ENCODE results near the gene CAPN9.

GRCh38 chr1:230772457-230773395, 25.5 kb downstream of the CAPN9 start:
- TF ChIP-seq, protein P1, sequence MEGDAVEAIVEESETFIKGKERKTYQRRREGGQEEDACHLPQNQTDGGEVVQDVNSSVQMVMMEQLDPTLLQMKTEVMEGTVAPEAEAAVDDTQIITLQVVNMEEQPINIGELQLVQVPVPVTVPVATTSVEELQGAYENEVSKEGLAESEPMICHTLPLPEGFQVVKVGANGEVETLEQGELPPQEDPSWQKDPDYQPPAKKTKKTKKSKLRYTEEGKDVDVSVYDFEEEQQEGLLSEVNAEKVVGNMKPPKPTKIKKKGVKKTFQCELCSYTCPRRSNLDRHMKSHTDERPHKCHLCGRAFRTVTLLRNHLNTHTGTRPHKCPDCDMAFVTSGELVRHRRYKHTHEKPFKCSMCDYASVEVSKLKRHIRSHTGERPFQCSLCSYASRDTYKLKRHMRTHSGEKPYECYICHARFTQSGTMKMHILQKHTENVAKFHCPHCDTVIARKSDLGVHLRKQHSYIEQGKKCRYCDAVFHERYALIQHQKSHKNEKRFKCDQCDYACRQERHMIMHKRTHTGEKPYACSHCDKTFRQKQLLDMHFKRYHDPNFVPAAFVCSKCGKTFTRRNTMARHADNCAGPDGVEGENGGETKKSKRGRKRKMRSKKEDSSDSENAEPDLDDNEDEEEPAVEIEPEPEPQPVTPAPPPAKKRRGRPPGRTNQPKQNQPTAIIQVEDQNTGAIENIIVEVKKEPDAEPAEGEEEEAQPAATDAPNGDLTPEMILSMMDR (tag by site-specific recombination; IDR thresholded peaks at IDR 0.05) = peak; percentile 85
- no peak for TF ChIP-seq ZNF626 (tag by site-specific recombination; IDR thresholded peaks at IDR 0.05)
- TF ChIP-seq ZBTB1 (tag by site-specific recombination; IDR thresholded peaks at IDR 0.05) = no peak
- TF ChIP-seq ZNF157 (tag by site-specific recombination; IDR thresholded peaks at IDR 0.05) = no peak
- no peak for TF ChIP-seq MEIS1 (CRISPR knock-in tag; IDR thresholded peaks at IDR 0.05; ENCODE audit: borderline replicate concordance)
- no peak for TF ChIP-seq EGR2 (tag by site-specific recombination; IDR thresholded peaks at IDR 0.05; ENCODE audit: low read depth)
- TF ChIP-seq ZFP41 (tag by site-specific recombination; IDR thresholded peaks at IDR 0.05; ENCODE audit: borderline replicate concordance) = no peak
- no peak for TF ChIP-seq BCL11B (tag by site-specific recombination; IDR thresholded peaks at IDR 0.05; ENCODE audit: low read depth)
- no peak for TF ChIP-seq SP7 (tag by site-specific recombination; IDR thresholded peaks at IDR 0.05)
- no peak for TF ChIP-seq ZNF121 (tag by site-specific recombination; IDR thresholded peaks at IDR 0.05)
- no peak for TF ChIP-seq KLF7 (tag by site-specific recombination; IDR thresholded peaks at IDR 0.05; ENCODE audit: borderline replicate concordance)
- TF ChIP-seq, protein P2, sequence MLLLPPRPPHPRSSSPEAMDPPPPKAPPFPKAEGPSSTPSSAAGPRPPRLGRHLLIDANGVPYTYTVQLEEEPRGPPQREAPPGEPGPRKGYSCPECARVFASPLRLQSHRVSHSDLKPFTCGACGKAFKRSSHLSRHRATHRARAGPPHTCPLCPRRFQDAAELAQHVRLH (tag by site-specific recombination; IDR thresholded peaks at IDR 0.05) = no peak
- no peak for TF ChIP-seq ZNF274 (IDR thresholded peaks at IDR 0.05; ENCODE audit: low read length)
- no peak for TF ChIP-seq ZNF274 (tag by site-specific recombination; IDR thresholded peaks at IDR 0.05; ENCODE audit: borderline replicate concordance)
- no peak for TF ChIP-seq ZNF174 (tag by site-specific recombination; IDR thresholded peaks at IDR 0.05)
